ENCODE data around the gene MPHOSPH10.
A peak's percentile ranks its signal among the peaks of the same experiment; 100 is the strongest.
"Not testable (repeated sequence)": the region's sequence is repeated elsewhere in the genome, so short reads cannot be mapped to it uniquely, and the experiment has no call there.

Gene MPHOSPH10

DNA sequence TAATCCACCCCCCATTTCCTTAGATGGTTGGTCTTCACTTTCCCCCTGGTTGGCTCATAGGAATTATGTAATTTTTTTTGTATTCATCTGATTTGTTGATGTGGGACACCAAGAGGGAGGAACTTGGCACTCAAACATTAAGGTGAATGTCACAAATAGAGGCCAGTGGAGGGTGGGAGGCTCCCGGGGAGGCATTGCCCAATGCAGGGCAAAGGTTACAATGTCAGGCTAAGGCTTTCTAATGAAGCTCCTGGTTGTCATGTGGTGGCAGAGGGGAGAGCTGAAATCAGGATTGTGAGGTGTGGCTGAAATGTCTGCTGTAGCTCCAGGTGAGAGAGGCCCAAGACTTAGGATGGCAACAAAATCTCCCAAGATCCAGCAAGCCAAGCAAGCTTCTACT is 42.7 kb downstream of the MPHOSPH10 start:
- no peak for DNase-seq

DNA sequence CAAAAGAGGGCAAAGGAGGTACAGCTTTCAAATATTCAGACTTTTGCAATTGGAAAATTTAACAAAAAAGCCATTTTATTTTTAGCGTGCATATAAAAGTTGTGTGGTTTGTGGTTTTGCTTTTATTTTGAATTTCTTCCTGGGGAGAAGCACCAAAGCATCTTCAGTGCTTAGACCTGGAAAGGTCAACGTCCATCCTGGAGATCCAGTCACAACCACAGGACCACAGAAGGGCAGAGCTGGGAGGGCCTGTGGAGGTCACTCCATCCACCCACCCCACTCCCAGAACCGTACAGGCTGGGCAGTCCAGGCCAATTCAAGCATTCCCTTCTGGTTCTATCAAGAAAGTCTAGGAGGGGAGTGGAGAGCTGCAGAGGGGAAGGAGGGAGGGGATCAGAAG is 43.8 kb downstream of the MPHOSPH10 start:
- no peak for DNase-seq

DNA sequence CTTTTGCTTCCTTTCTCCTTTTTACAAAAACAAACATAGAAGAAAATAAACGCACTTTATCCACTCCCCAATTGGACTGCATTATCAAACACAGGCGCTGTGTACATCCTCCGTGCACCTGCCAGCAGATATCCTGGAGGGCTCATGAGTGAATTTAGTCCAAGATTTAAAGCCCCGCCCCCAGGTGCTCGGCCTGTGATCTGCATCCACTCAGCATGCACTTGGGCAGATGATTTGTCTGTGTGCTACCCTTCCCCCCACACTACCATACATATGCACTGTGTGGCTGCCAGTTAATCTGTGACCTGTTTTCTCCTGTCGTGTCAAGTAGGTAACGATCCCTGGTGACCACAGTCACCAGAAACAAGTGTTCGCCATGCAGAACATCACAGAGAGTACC is 48.4 kb downstream of the MPHOSPH10 start:
- DNase-seq = peak; percentile 48

DNA sequence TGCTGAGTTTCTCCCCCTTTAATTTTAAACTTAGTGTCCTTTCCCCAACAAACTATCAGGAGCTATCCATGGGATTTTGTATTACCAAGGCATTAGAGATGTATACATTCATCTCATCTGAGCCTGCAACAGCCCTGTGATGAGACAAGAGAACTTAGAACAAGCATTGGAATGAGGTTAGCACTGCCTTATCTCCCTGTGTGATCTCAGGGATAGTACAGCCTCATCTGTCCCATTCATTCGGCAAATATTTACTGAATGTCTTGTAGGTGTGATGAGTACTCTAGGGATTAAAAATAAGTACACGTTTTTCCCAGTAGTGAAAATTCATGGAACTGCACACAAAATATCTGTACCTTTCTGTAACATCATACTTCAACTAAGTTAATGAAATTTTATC is 50.9 kb downstream of the MPHOSPH10 start:
- DNase-seq = no peak

DNA sequence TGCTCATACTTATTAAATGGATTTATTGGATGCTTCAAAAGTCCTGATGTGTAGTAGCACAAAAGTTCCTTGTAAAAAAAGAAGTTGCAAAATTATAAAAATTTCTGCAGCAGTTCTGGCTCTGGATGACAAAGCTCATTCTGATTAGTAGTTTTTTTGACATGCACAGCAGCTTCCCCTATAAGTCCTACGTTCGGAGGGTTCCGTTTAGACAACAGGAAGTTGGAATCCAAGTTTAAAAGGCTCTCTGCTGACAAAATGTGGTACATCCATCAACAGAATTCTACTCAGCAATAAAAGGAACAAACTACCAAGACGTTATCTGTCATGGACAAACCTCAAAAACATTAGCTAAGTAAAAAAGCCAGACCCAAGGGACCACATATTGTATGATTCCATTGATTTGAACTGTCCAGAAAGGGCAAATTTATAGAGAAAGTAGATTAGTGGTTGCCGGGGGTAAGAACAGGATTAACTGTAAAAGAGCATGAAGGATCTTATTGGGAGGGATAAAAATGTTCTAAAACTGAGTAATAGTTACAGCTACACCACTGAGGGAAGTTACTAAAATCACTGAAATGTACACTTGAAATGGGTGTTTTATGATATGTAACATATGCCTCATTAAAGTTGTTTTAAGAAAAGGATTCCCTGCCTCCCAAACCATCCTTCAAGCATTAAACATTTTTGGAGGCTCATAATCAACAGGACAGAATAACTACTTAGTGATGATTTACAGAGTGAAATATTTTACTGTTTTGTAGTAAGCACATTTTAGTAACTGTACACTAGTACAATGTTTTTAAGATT is 53.1 kb downstream of the MPHOSPH10 start:
- not testable (repeated sequence) for DNase-seq

DNA sequence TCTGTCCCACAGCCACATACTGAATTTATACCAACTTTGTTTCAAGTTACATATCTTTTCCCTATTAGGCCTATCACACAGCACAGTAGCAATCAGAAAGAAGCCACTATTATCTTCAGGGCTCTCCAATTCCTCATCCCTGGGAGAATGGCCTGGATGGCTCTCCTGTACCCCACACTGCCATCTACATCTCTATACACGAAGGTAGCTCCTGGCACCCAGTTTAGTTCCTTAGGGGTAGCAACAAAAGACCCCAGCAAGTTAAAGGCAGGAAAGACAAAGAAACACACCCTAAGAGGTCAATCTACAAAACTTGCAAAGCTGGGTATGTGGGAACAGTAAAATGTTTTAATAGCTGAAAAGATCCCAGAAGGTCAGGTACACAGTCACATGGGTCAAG is 56.5 kb downstream of the MPHOSPH10 start:
- DNase-seq = no peak

DNA sequence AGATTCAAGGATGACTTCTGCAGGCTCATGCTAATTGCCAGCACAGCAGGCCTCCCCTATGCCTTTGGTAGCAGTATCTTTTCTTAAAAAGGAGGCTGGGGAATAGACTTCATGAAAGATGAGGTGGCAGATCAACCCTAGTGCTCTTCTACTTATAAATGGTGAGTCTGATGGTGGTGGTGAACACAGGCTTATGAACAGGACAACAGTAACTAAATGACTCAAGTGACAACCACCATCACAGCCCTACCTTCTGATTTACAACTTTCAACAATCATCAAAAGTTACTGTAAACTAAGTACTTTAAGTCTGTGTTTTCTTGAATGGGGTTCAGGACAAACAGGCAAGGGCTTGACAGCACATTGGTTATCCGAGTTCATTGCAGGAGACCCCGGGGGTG is 57.2 kb downstream of the MPHOSPH10 start:
- DNase-seq = no peak

DNA sequence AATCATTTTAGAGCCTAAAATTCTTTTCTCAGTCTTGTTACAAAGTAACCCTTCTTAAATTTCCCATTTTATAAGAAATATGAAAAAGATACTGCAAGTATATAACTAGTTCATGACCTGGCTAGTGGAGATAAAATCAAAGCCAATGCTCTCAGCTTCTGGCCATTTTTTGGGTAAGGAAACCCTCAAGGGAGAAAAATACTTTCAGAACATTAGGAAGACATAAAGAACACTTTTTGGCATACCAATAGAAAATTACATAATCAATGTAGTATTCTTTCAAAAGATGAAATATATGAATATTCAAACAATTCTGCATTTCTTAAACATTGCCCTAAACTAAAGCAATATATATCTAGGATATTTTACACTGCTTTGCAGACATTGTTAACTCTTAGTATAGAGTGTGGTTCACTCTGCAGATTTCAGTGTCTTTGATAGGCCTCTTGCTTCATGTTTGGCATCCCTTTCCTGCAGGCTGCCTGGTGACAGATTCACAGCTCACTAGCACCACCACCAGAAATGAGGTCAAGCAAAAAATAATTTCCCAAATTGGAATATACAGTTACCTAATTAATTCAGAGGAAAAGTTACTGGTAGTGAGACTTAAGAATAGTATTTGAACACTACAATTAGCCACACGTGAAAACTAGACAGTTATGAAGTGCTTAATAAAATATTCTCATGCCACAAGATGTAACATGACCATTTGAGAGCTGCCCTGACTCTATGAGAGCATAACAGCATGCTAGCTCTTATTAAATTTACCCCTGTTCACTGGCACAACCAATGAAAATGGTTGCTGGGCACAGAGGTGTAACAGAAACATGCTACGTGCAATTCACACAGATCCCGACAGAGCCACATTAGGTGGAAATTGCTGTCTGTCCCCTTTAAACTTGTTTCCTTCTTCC is 60.5 kb downstream of the MPHOSPH10 start:
- DNase-seq = peak; percentile 4

DNA sequence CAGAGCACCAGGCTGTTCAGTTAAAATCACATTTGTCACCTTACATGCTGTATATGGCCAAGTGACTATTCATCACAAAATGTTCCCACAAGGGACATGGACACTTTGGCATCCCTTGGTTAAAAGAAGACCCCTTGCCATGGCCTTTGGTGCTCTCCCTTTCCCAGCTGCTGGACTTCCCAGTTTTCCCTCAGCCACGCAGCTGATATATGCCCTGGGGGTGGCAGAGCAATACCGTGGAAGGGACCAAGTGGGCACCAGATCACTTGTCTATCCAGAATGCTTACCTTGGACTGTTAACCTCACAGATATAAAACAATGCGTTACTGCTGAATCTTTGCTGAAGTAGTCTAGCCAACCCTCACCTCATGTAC is 61.1 kb downstream of the MPHOSPH10 start:
- no peak for DNase-seq
